Sigmoid colon (tissue), 7 donors: ENCODE measurements around the gene LARP6. TPM values are rescaled to one million over a fixed set of nuclear protein-coding genes. Genes with fewer than 3 reads are reported as not detected.

Experiments
- DNase-seq: peaks from one replicate; pipeline ENCODE4 v3.0.0-alpha.2; 2019
- H3K27ac ChIP-seq, 4 donors: fragments of 200-600 bp; sonication (generic); one replicate each; pipeline ENCODE4 v1.5.1; 2016 to 2019; ENCODE audit warnings: mild to moderate bottlenecking in 1 of 4
- H3K27me3 ChIP-seq, 3 donors: fragments of 200-600 bp; sonication (generic); one replicate each; pipeline ENCODE4 v1.5.1; 2019; ENCODE audit warnings: mild to moderate bottlenecking in 1 of 3
- H3K36me3 ChIP-seq, 4 donors: fragments of 200-600 bp; sonication (generic); one replicate each; pipeline ENCODE4 v1.5.1; 2016 to 2019
- H3K4me1 ChIP-seq, 4 donors: fragments of 200-600 bp; sonication (generic); one replicate each; pipeline ENCODE4 v1.5.1; 2017 to 2019
- H3K4me3 ChIP-seq, 4 donors: fragments of 200-600 bp; sonication (generic); one replicate each; pipeline ENCODE4 v1.5.1; 2017 to 2019; ENCODE audit warnings: mild to moderate bottlenecking in 2 of 4, moderate library complexity in 1 of 4
- H3K9me3 ChIP-seq, 4 donors: fragments of 200-600 bp in 3 of 4; sonication (generic) in 3 of 4; one replicate each; pipeline versions ENCODE4 v1.5.1 to v1.6.1; 2013 to 2019
- CTCF ChIP-seq, 4 experiments: fragments of 450-650 bp in 3 of 4; fragments of 200-600 bp in 1 of 4; IDR thresholded peaks; one replicate each; pipeline ENCODE4 v1.5.1; 2016 to 2019; ENCODE audit warnings: antibody characterized with exemption in 4 of 4, mild to moderate bottlenecking in 3 of 4, moderate library complexity in 2 of 4
- EP300 ChIP-seq, 4 donors: sonication (generic); formaldehyde crosslinking; IDR thresholded peaks; one replicate each; pipeline ENCODE4 v1.6.1; 2017; ENCODE audit warnings: antibody characterized with exemption in 4 of 4
- POLR2A ChIP-seq, 2 donors: fragments of 450-650 bp; IDR thresholded peaks; one replicate each; pipeline ENCODE4 v1.6.1; 2016; ENCODE audit warnings: antibody characterized with exemption in 2 of 2, mild to moderate bottlenecking in 2 of 2, moderate library complexity in 2 of 2
- POLR2AphosphoS5 ChIP-seq, 4 donors: sonication (generic); formaldehyde crosslinking; IDR thresholded peaks; one replicate each; pipeline ENCODE4 v1.6.1; 2017; ENCODE audit warnings: antibody characterized with exemption in 4 of 4
- WGBS, 2 donors: extraction: QIAGEN DNeasy Blood & Tissue Kit; methylation state at CpG; one replicate each; pipeline ENCODE4 v1.1.7; 2013; 5-methylcytosine and 5-hydroxymethylcytosine counted together
- intact Hi-C: fragments of 100-400 bp; cut with DNase I; formaldehyde crosslinking; loops from one replicate; pipeline ENCODE4 v1.15.1; 2023
- polyA plus RNA-seq, 3 donors: library from polyadenylated mRNA; stranded (reverse); fragments of 200-250 nt; gene quantifications; one replicate each; pipeline ENCODE4 v1.2.3, GENCODE V29; 2013
- total RNA-seq, 4 donors: library from RNA; depleted of rRNA; stranded (reverse); fragments of >200 nt; gene quantifications; one replicate each; pipeline ENCODE4 v1.1.0, GENCODE V29; 2016
- donor health status: healthy with polysubstance abuse.
- donor health status: Bipolar disorder and iron deficiency.
- donor health status: healthy.

LARP6 gene
- total and polyA plus RNA-seq, 7 donors, result 1.2 to 26.6 (median 13.7) TPM

GRCh38 chr15:70830615-70831014 lies 23.3 kb downstream of the LARP6 start:
- H3K9me3 ChIP-seq, result no peaks in the 10 kb centered on the region
- H3K27ac ChIP-seq, result no peak overlapping the region
- intact Hi-C loops, result no loop called here
- TF ChIP-seq EP300 (IDR thresholded peaks at IDR 0.05), result no peak
- TF ChIP-seq CTCF (IDR thresholded peaks at IDR 0.05), result no peak
- no peak for TF ChIP-seq POLR2A (IDR thresholded peaks at IDR 0.05)
- no peak for TF ChIP-seq POLR2AphosphoS5 (IDR thresholded peaks at IDR 0.05)
- no peak overlapping the region for H3K4me3 ChIP-seq
- H3K36me3 ChIP-seq, result peaks cover 5 to 45% (median 14%) of the 10 kb centered on the region in 4 donors
- 61 to 87% methylated on average over 2 of the region's 2 CpGs for WGBS, 2 donors
- H3K27me3 ChIP-seq, result no peaks in the 10 kb centered on the region
- peaks cover 0 to 10% (median 0%) of the 10 kb centered on the region in 4 donors for H3K4me1 ChIP-seq
- no peak for DNase-seq

- no peak for DNase-seq
- Histone ChIP-seq H3K4me3 (no peak overlapping the region), H3K27ac (no peak overlapping the region), H3K27me3 (no peaks in the 10 kb centered on the region), H3K36me3 (peaks cover 4 to 35% (median 7%) of the 10 kb centered on the region in 4 donors), H3K9me3 (no peaks in the 10 kb centered on the region), H3K4me1 (peaks cover 0 to 14% (median 0%) of the 10 kb centered on the region in 4 donors)
- intact Hi-C loops, result no loop called here
- no peak for TF ChIP-seq CTCF (IDR thresholded peaks at IDR 0.05)
- no peak for TF ChIP-seq POLR2A (IDR thresholded peaks at IDR 0.05)
- no peak for TF ChIP-seq POLR2AphosphoS5 (IDR thresholded peaks at IDR 0.05)
- TF ChIP-seq EP300 (IDR thresholded peaks at IDR 0.05), result no peak
- WGBS, 2 donors, result 78 to 84% methylated on average over 9 of the region's 9 CpGs
Measured at GRCh38 chr15:70829371-70830166, 24.4 kb downstream of the LARP6 start.

- no peak for DNase-seq
- intact Hi-C loops, result no loop called here
- Histone ChIP-seq H3K36me3 (peaks cover 4 to 18% (median 6%) of the 10 kb centered on the region in 4 donors), H3K9me3 (no peaks in the 10 kb centered on the region), H3K4me3 (no peak overlapping the region), H3K27ac (no peak overlapping the region), H3K27me3 (no peaks in the 10 kb centered on the region), H3K4me1 (peaks cover 0 to 5% (median 0%) of the 10 kb centered on the region in 4 donors)
- no peak for TF ChIP-seq EP300 (IDR thresholded peaks at IDR 0.05)
- no peak for TF ChIP-seq POLR2AphosphoS5 (IDR thresholded peaks at IDR 0.05)
- no peak for TF ChIP-seq CTCF (IDR thresholded peaks at IDR 0.05)
- TF ChIP-seq POLR2A (IDR thresholded peaks at IDR 0.05), result no peak
- WGBS, 2 donors, result 88 to 92% methylated on average over 6 of the region's 6 CpGs
Measured at GRCh38 chr15:70827721-70828120, 26.2 kb downstream of the LARP6 start.

GRCh38 chr15:70826634-70827033 lies 27.3 kb downstream of the LARP6 start:
- peaks cover 0 to 5% (median 0%) of the 10 kb centered on the region in 4 donors for H3K4me1 ChIP-seq
- H3K4me3 ChIP-seq, result no peak overlapping the region
- intact Hi-C loops, result no loop called here
- H3K9me3 ChIP-seq, result no peaks in the 10 kb centered on the region
- WGBS, 2 donors, result 6 to 32% methylated on average over 3 of the region's 3 CpGs
- no peak for TF ChIP-seq CTCF (IDR thresholded peaks at IDR 0.05)
- TF ChIP-seq EP300 (IDR thresholded peaks at IDR 0.05), result no peak
- peak in 1 of 4 donors; percentile 14 for TF ChIP-seq POLR2AphosphoS5 (IDR thresholded peaks at IDR 0.05)
- TF ChIP-seq POLR2A (IDR thresholded peaks at IDR 0.05), result no peak
- H3K27ac ChIP-seq, result peak overlapping the region in 1 of 4 donors; percentile 11
- H3K36me3 ChIP-seq, result peaks cover 0 to 7% (median under 1%) of the 10 kb centered on the region in 4 donors
- no peaks in the 10 kb centered on the region for H3K27me3 ChIP-seq
- peak; percentile 80 for DNase-seq
